Measurements from ENCODE around the gene PDP2. TPM values are rescaled to one million over a fixed set of nuclear protein-coding genes. Genes with fewer than 3 reads are reported as not detected.

Gene PDP2
- total RNA-seq, 1 experiment from 2014 or later, result 21.5 TPM

- Mint-ChIP-seq H3K4me1 (ENCODE audit: insufficient read depth, unreplicated experiment) (peaks cover 16% of the 10 kb centered on the region), H3K27ac (ENCODE audit: low read depth, unreplicated experiment) (no peak within 1 kb of the TSS), H3K36me3 (ENCODE audit: insufficient read depth, unreplicated experiment) (no peaks in the 10 kb centered on the region), H3K4me3 (ENCODE audit: unreplicated experiment) (no peak within 1 kb of the TSS), H3K9me3 (ENCODE audit: unreplicated experiment) (no peaks in the 10 kb centered on the region), H3K27me3 (ENCODE audit: insufficient read depth, unreplicated experiment) (no peaks in the 10 kb centered on the region)
- DNase-seq (ENCODE audit: unreplicated experiment), result no peak
- TF ChIP-seq, protein P1, sequence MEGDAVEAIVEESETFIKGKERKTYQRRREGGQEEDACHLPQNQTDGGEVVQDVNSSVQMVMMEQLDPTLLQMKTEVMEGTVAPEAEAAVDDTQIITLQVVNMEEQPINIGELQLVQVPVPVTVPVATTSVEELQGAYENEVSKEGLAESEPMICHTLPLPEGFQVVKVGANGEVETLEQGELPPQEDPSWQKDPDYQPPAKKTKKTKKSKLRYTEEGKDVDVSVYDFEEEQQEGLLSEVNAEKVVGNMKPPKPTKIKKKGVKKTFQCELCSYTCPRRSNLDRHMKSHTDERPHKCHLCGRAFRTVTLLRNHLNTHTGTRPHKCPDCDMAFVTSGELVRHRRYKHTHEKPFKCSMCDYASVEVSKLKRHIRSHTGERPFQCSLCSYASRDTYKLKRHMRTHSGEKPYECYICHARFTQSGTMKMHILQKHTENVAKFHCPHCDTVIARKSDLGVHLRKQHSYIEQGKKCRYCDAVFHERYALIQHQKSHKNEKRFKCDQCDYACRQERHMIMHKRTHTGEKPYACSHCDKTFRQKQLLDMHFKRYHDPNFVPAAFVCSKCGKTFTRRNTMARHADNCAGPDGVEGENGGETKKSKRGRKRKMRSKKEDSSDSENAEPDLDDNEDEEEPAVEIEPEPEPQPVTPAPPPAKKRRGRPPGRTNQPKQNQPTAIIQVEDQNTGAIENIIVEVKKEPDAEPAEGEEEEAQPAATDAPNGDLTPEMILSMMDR (IDR thresholded peaks at IDR 0.05; ENCODE audit: unreplicated experiment), result no peak
- CTCF ChIA-PET, result interaction anchor here (0.5 to 4.2 kb wide), 9 partner anchors 8 to 240 kb away, joined by 3 to 25 read pairs (median 6); partner anchors contain the start of genes FBXL8, PDP2 and TRADD
- BruUV-seq (replicated peaks), result no TSS peak
- intact Hi-C loops (cut with micrococcal nuclease), result no loop called here
- POLR2A ChIA-PET, result interaction anchor here (0.6 to 2.0 kb wide), 8 partner anchors 9 to 653 kb away, joined by 3 to 11 read pairs (median 4); partner anchors contain the start of gene CIAO2B
These were observed 38.7 kb downstream of the PDP2 start, which contains the start of gene CDH16 for GRCh38 chr16:66918803-66919568. Gene CDH16, minus strand, starts transcription at chr16:66918885. Its CDS starts 820 bp downstream, at chr16:66918065.

- no TSS peak for BruUV-seq (replicated peaks)
- Mint-ChIP-seq H3K9me3 (ENCODE audit: unreplicated experiment) (no peaks in the 10 kb centered on the region), H3K4me1 (ENCODE audit: insufficient read depth, unreplicated experiment) (peaks cover 18% of the 10 kb centered on the region), H3K27ac (ENCODE audit: low read depth, unreplicated experiment) (no peak overlapping the region), H3K36me3 (ENCODE audit: insufficient read depth, unreplicated experiment) (no peaks in the 10 kb centered on the region), H3K27me3 (ENCODE audit: insufficient read depth, unreplicated experiment) (no peaks in the 10 kb centered on the region), H3K4me3 (ENCODE audit: unreplicated experiment) (no peak overlapping the region)
- POLR2A ChIA-PET, result interaction anchor here (0.6 to 2.0 kb wide), 8 partner anchors 9 to 652 kb away, joined by 3 to 11 read pairs (median 3); partner anchors contain the start of gene CIAO2B
- CTCF ChIA-PET, result interaction anchor here (0.5 to 4.2 kb wide), 7 partner anchors 8 to 240 kb away, joined by 3 to 25 read pairs (median 8); partner anchors contain the start of genes FBXL8 and TRADD
- TF ChIP-seq, protein P1 (IDR thresholded peaks at IDR 0.05; ENCODE audit: unreplicated experiment), result no peak
- no peak for DNase-seq (ENCODE audit: unreplicated experiment)
- intact Hi-C loops (cut with micrococcal nuclease), result no loop called here
These were observed 39.4 kb downstream of the PDP2 start for GRCh38 chr16:66919569-66920298.

DNA sequence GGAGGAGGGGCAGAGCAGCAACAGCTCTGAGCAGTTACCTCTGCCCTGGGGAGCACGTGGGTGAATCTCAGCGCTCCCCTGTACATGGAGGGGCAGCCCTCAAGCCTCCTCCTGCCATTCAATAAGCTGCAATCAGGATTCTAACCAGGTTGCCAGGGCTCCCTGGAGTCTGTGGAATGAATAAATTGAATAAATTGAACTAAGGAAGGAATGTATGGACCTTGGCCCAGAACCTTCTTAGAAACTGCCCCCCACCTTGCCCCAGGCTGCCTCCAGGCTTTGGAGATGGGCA is 39.9 kb downstream of the PDP2 start:
- intact Hi-C loops (cut with micrococcal nuclease), result no loop called here
- Mint-ChIP-seq H3K27ac (ENCODE audit: low read depth, unreplicated experiment) (no peak overlapping the region), H3K4me3 (ENCODE audit: unreplicated experiment) (no peak overlapping the region), H3K36me3 (ENCODE audit: insufficient read depth, unreplicated experiment) (no peaks in the 10 kb centered on the region), H3K27me3 (ENCODE audit: insufficient read depth, unreplicated experiment) (no peaks in the 10 kb centered on the region), H3K9me3 (ENCODE audit: unreplicated experiment) (no peaks in the 10 kb centered on the region), H3K4me1 (ENCODE audit: insufficient read depth, unreplicated experiment) (peaks cover 18% of the 10 kb centered on the region)
- POLR2A ChIA-PET, result interaction anchor here (0.7 to 2.0 kb wide), 5 partner anchors 8 to 371 kb away, joined by 3 to 11 read pairs (median 4); partner anchors contain the start of gene CIAO2B
- DNase-seq (ENCODE audit: unreplicated experiment), result no peak
- TF ChIP-seq, protein P1 (IDR thresholded peaks at IDR 0.05; ENCODE audit: unreplicated experiment), result no peak
- CTCF ChIA-PET, result interaction anchor here (0.5 to 4.2 kb wide), 5 partner anchors 8 to 66 kb away, joined by 3 to 25 read pairs (median 8); no protein-coding TSS in a partner anchor
- BruUV-seq (replicated peaks), result no TSS peak

Data from MCF 10A (cell line).